ENCODE data around the gene GLB1L3.
"Not testable (repeated sequence)": the region's sequence is repeated elsewhere in the genome, so short reads cannot be mapped to it uniquely, and the experiment has no call there.

The GLB1L3 gene

GRCh38 chr11:134276396-134277182, 410 bp downstream of the GLB1L3 start:
- no peak for DNase-seq

GRCh38 chr11:134277183-134278001, 1.2 kb downstream of the GLB1L3 start:
- DNase-seq: no peak

- no peak for DNase-seq
Observed at GRCh38 chr11:134278356-134278755, 2.2 kb downstream of the GLB1L3 start.

- not testable (repeated sequence) for DNase-seq
Observed at GRCh38 chr11:134281635-134282034, 5.5 kb downstream of the GLB1L3 start.

- no peak for DNase-seq
Observed at GRCh38 chr11:134282121-134283045, 6.2 kb downstream of the GLB1L3 start.

- no peak for DNase-seq
Observed at GRCh38 chr11:134283461-134284230, 7.5 kb downstream of the GLB1L3 start.

- not testable (repeated sequence) for DNase-seq
Observed at GRCh38 chr11:134284349-134284748, 8.2 kb downstream of the GLB1L3 start.

GRCh38 chr11:134287561-134287960, 11.4 kb downstream of the GLB1L3 start:
- no peak for DNase-seq

GRCh38 chr11:134288486-134288885, 12.3 kb downstream of the GLB1L3 start:
- no peak for DNase-seq

- DNase-seq: no peak
Observed at GRCh38 chr11:134289167-134289566, 13.0 kb downstream of the GLB1L3 start.

GRCh38 chr11:134289789-134290188, 13.6 kb downstream of the GLB1L3 start:
- DNase-seq: no peak

GRCh38 chr11:134290646-134291045, 14.5 kb downstream of the GLB1L3 start:
- no peak for DNase-seq

- no peak for DNase-seq
Observed at GRCh38 chr11:134291196-134291595, 15.0 kb downstream of the GLB1L3 start.

GRCh38 chr11:134292661-134293060, 16.5 kb downstream of the GLB1L3 start:
- DNase-seq: no peak

GRCh38 chr11:134293119-134294113, 17.2 kb downstream of the GLB1L3 start:
- no peak for DNase-seq

GRCh38 chr11:134294664-134295063, 18.5 kb downstream of the GLB1L3 start:
- DNase-seq: no peak

GRCh38 chr11:134312223-134312622, 36.0 kb downstream of the GLB1L3 start:
- no peak for DNase-seq

GRCh38 chr11:134312807-134313206, 36.6 kb downstream of the GLB1L3 start:
- DNase-seq: no peak

GRCh38 chr11:134313379-134313778, 37.2 kb downstream of the GLB1L3 start:
- DNase-seq: no peak

GRCh38 chr11:134313821-134314607, 37.8 kb downstream of the GLB1L3 start:
- no peak for DNase-seq
